ENCODE results near the gene ARPC5.

ARPC5 gene

DNA sequence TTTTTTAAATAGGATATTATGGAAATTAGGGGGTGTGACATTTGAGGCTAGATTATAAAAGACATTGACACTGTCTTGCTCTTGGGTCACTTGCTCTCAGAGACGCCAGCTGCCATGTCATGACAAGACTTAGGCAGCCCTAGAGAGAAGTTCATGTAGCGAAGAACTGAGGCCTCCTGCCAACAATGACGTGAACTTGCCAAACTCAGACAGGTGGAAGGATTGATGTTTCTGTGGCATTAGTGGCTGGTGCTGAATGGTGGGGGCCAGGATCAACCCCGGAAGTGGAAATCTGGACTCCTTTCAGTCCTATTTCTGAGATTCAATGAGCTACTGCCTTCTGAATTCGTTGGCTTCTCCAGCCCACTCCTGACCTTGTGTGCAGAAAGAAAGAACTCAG lies 60.0 kb downstream of the ARPC5 start:
- no peak for DNase-seq (ENCODE audit: low read depth)
- no peak overlapping the region for H3K4me3 ChIP-seq (ENCODE audit: low read depth, low read length)

DNA sequence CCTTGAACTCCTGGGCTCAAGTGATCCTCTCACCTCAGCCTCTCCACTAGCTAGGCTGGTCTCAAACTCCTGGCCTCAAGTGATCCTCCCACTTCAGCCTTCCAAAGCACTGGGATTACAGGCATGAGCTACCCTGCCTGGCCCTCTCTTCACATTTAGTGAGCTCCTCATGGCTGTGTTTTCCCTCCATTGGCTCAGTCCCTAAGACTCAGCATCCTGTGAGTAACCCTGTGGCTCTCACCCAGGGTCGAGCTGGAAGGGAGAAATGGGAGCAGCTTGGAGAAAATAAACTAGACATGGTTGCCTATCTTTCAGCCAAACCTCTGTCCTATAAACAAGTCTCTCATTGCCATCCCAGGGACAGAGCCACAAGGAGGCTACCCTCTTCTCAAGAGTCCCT lies 62.9 kb downstream of the ARPC5 start:
- DNase-seq (ENCODE audit: low read depth): no peak

More for the DNA sequence above, 60.0 kb downstream of the ARPC5 start:
- no peak for TF ChIP-seq POLR2A (IDR thresholded peaks at IDR 0.05; ENCODE audit: extremely low read depth, insufficient read length)
- TF ChIP-seq, protein P1, sequence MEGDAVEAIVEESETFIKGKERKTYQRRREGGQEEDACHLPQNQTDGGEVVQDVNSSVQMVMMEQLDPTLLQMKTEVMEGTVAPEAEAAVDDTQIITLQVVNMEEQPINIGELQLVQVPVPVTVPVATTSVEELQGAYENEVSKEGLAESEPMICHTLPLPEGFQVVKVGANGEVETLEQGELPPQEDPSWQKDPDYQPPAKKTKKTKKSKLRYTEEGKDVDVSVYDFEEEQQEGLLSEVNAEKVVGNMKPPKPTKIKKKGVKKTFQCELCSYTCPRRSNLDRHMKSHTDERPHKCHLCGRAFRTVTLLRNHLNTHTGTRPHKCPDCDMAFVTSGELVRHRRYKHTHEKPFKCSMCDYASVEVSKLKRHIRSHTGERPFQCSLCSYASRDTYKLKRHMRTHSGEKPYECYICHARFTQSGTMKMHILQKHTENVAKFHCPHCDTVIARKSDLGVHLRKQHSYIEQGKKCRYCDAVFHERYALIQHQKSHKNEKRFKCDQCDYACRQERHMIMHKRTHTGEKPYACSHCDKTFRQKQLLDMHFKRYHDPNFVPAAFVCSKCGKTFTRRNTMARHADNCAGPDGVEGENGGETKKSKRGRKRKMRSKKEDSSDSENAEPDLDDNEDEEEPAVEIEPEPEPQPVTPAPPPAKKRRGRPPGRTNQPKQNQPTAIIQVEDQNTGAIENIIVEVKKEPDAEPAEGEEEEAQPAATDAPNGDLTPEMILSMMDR (IDR thresholded peaks at IDR 0.05; ENCODE audit: low read depth, low read length): no peak
- TF ChIP-seq, protein P2, sequence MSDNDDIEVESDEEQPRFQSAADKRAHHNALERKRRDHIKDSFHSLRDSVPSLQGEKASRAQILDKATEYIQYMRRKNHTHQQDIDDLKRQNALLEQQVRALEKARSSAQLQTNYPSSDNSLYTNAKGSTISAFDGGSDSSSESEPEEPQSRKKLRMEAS (IDR thresholded peaks at IDR 0.05; ENCODE audit: low read depth, low read length): no peak

DNA sequence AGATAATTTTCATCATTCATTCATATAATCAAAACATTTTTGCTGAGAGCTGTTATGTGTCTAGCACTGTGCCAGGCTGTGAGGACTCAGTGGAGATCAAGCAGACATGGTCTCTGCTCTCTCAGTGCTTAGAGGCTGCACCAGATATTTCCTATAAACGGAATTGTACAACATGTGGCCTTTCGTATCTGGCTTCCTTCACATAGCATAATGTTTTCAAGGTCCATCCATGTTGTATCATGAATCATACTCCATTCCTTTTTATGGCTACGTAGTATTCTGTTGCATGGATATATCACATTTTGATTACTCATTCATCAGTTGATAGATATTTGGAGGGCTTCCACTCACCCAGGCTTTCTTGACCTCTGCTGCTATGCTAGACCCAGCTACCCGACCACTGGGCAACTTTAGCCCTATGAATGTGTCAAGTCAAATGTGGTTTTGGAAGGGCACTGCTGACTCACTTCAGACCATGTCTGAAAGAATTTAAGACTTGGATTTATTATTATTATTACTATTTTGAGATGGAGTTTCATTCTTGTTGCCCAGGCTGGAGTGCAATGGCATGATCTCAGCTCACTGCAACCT lies 63.8 kb downstream of the ARPC5 start:
- no peak for TF ChIP-seq POLR2A (IDR thresholded peaks at IDR 0.05; ENCODE audit: extremely low read depth, insufficient read length)
- TF ChIP-seq, protein P2 (IDR thresholded peaks at IDR 0.05; ENCODE audit: low read depth, low read length): no peak
- TF ChIP-seq, protein P1 (IDR thresholded peaks at IDR 0.05; ENCODE audit: low read depth, low read length): no peak
- TF ChIP-seq MYC (IDR thresholded peaks at IDR 0.05; ENCODE audit: low read depth, low read length): no peak
- DNase-seq (ENCODE audit: low read depth): no peak
- no peak overlapping the region for H3K4me3 ChIP-seq (ENCODE audit: low read depth, low read length)

More for the DNA sequence above, 62.9 kb downstream of the ARPC5 start:
- TF ChIP-seq, protein P1 (IDR thresholded peaks at IDR 0.05; ENCODE audit: low read depth, low read length): no peak
- TF ChIP-seq POLR2A (IDR thresholded peaks at IDR 0.05; ENCODE audit: extremely low read depth, insufficient read length) (no peak), MYC (IDR thresholded peaks at IDR 0.05; ENCODE audit: low read depth, low read length) (no peak)
- TF ChIP-seq, protein P2 (IDR thresholded peaks at IDR 0.05; ENCODE audit: low read depth, low read length): no peak
- H3K4me3 ChIP-seq (ENCODE audit: low read depth, low read length): no peak overlapping the region
